Activated CD4-positive, alpha-beta T cell treated with anti-CD3 and anti-CD28 coated beads, Interleukin-2, Interleukin-4, amounts not matched to agents 100 ng/mL and 50 ng/mL, durations not matched to agents 16 hours and 8 hours (primary cell): ENCODE data around the gene TAGLN2.
A peak's percentile ranks its signal among the peaks of the same experiment; 100 is the strongest.

Experiments used
- DNase-seq: peaks from one replicate; pipeline ENCODE4 v3.0.0-alpha.2; 2020; ENCODE audit warnings: low spot score

The TAGLN2 gene

DNA sequence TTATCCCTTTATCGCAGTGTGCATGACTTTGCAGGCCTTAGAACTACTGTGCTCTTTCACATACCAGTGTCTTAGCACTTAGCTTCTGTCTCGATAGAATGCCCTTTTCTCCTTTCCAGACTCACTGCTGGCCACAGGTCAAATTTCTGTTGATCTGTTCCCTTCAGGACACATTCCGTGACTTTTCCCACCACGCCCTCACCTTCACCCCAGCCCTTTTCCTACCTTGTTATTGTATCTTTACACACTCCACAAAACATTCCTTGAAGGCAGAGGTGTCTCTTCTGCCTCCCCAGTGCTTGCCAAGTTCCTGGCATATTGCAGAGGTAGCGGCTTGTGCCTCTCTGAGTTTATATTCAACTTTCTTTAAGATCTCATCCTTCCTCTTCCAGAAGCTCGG lies 23.8 kb upstream of the TAGLN2 start:
- no peak for DNase-seq

GRCh38 chr1:159947942-159948341 lies 22.6 kb upstream of the TAGLN2 start:
- no peak for DNase-seq

GRCh38 chr1:159946242-159947187 lies 21.2 kb upstream of the TAGLN2 start:
- no peak for DNase-seq

DNA sequence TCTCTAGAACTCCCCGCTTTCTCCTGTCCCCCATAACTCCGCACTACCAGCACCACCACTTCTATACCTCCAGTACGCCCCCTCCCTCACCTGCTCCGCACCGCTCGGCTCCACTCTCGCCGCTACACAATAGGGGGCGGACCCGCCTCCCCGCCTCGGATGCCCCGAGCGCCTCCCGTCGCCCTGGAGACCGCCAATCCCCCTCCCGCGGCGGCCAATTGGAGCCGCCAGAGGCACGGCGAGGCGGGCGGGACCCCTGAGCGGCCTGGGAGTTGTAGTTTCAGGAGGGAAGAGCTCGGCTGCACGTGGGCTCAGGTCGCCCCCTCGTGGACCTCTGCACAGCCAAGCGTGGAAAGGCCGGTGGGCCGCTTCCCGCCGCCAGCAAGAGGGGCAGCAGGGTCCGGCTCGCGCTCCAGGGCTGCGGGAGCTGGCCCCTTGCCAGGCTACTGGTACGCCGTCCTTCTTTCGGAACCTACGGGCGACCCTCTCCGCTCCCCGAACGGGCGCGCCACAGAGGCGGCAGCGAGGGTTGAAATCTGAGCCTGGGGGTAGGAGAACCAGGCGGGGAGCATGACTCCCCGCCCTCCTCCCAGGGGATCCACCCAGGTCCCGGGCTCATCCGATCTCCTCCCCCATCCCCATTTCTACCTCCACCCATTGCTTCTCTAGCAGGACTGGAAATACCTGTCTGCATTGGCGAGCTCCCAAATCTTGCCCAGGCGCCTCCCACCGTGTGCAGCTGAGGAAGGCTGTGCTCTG lies 20.4 kb upstream of the TAGLN2 start, which contains the start of gene IGSF9:
TSS of gene IGSF9 (minus strand) at position 131 of the 759 bp plus-strand sequence. CDS start 2,159 bp downstream, outside the sequence.
- peak; percentile 37 for DNase-seq

DNA sequence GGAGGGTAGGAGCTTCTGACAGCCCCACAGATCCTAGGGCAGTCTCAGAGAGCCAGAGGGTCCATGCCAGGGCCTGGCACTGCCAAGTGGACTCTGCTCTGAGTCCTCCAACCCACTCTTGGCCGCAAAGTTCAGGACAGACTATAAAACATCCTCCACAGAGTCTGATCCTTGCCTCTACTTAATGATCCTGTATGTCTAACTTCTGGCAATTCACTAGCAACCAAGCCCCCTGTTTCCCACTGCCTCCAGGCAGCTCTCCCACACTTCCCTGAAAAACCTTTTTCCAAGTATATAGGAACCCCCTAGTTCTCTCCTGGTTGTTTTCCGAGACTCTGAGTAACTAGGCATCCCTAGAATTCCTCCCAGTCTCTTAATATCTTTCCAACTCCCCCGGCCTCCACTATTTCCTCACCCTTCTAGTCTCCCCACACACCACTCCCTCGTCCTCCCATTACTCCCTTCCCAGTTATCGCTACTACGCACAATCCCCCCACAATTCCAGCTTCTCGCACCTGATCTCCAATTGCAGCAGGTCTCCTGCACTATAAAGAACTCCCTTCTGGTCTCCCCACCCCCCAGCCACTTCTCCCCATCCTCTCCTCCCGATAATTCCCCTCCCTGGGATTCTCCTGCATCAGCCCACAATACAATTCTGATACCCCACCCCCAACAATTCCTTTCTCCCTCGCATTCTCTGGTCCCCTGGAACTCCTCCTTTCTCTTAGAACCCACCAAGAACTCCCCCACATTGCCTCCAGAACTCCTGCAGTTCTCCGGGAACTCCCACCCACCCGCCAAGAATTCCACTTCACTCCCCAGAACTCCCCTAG lies 19.5 kb upstream of the TAGLN2 start:
- no peak for DNase-seq

GRCh38 chr1:159943908-159944622 lies 18.8 kb upstream of the TAGLN2 start:
- no peak for DNase-seq

- no peak for DNase-seq
These were observed 18.0 kb upstream of the TAGLN2 start for GRCh38 chr1:159943278-159943640.

- DNase-seq = no peak
These were observed 17.4 kb upstream of the TAGLN2 start for GRCh38 chr1:159942632-159943277.

GRCh38 chr1:159941591-159942560 lies 16.6 kb upstream of the TAGLN2 start:
- DNase-seq = no peak

GRCh38 chr1:159941141-159941540 lies 15.8 kb upstream of the TAGLN2 start:
- no peak for DNase-seq

- no peak for DNase-seq
These were observed 14.8 kb upstream of the TAGLN2 start for GRCh38 chr1:159940006-159940620.

DNA sequence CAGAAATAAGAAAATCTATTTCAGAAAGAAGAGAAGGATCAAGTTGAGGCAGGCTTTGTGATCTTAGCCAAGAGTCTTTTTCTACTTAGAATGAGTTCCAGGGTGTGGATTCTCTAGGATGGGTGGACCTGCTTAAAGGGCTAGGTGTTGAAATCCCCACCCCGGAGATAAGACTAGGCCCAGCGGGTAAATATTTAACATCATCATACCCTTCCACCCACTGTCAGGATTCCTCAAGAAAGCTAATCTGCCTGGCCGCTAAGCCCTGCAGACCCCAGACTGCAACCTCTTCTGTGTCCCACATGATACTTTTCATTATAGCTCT lies 14.3 kb upstream of the TAGLN2 start:
- DNase-seq = no peak

DNA sequence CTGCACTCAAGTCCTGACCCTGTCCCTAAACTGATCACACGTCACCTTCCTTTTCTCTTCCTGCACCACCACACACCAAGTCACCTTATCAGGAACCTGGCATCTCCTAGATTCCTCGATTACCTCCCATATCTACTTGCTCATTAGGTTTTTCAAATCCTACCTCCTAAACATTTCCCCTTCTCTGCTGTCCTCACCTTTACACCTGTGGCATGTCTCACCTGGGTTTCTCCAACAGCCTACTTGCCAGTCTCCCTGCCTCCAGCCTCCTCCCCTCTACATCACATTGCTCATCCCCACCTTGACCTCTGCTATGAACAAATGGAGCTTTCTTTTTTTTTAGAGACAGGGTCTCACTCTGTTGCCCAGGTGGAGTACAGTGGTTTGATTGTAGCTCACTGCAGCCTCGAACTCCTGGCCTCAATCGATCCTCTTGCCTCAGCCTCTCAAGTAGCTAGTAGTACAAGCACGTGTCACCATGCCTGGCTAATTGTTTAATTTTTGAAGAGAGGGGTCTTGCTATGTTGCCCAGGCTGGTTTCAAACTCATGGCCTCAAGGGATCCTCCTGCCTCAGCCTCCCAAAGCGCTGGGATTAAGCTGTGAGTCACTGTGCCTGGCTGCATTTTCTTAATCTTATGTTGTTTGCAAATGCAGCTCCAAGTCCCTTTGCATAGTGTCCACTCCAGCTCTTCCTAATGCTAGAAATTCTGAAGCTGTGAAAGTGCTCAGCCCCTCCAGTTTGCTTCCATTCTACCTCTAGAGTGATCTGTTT lies 13.8 kb upstream of the TAGLN2 start:
- DNase-seq = no peak

GRCh38 chr1:159938211-159938852 lies 13.0 kb upstream of the TAGLN2 start:
- DNase-seq = peak; percentile 36

DNA sequence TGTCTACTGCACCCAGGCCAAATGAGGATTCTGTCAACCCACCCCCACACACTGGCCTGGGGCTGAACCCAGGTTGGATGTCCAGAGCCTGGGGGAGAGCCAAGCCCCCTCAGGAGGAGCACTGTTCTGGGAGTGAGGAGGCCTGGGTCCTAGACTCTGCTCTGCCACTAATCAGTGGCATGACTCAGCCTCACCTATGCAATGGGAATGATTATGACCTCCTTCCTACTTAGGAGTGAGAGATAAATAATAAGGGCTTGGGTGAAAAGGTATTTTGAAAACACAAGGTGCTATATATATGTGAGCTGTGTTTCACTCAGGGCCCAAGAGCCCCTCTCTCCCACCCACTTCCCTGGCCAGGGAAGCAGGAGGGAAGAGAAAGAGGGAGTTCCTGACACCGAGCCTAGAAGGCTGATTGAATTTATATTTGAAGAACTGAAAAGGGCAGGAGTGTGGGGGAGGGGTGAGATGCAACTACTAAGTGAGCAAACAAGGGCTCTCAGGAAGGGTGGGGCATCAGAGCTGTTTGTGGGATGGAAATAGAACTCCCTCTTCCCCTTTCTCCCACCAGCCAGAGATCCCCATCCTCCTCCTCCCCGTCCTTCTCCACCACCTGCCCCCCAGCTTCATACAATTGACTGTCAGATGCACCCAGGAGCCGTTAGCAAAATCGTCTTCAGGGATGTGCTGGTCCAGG lies 11.9 kb upstream of the TAGLN2 start:
- DNase-seq = no peak

DNA sequence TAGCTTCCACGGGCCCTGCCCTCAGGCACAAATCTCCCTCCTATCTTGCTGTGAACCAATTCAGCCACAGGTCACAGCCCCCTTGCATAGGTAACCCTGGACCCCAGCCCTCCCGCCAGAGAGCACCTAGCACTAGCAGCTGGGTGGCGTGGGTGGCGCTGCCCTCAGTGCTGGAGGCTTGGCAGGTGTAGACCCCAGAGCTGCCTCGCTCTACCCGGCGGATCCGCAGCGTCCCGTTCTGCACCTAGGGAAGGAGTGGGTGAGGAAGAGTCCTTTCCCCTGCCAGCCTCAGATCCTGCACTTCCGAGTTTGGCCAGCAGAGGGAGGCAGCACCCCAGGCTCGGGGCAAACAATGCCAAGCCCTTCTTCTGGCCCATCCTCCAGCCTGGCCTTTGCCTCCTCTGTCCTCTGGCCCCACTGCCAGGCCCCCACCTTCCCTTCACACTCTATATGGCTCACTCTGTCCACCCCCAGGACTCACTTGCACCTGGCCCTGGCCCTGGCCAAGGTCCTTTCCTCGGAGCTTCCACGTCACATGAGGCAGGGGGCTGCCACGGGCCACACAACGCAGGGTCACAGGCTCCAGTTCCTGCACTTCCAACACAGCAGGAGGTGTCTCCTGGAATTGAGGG lies 11.1 kb upstream of the TAGLN2 start:
- DNase-seq = peak; percentile 80

DNA sequence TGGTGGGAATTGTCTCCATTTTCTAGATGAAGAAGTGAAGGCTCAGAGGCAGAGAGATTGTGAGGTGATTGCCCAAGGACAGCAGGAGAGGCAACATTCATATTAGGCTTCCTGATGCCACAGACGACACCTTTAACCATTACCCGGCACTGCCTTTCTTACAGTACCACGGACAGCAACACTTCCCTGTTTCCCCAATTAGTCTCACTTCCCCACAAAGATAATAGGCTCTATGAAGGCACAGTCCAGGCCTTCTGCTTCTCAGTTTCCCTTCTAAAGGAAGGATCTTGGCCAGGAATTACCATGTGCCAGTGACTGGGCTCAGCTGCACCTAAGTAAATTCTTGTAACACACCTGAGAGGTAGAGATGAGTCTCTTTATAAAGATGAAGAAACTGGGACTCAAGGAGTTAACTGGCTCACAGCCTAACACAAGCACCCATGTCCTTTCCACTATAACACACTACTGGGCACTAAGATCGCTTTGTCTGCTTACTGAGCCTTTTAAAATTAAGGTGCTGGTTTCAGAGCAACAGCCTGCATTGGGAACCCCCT lies 10.5 kb upstream of the TAGLN2 start:
- no peak for DNase-seq
